ENCODE measurements around the gene HS3ST4. TPM values are rescaled to one million over a fixed set of nuclear protein-coding genes. Genes with fewer than 3 reads are reported as not detected.

Gene HS3ST4
- total and polyA plus RNA-seq, 2 of the 8 experiments (the other 6 are each of a cell fraction or from before 2014, with no cell fraction given) = 1.9 to 3.3 TPM

DNA sequence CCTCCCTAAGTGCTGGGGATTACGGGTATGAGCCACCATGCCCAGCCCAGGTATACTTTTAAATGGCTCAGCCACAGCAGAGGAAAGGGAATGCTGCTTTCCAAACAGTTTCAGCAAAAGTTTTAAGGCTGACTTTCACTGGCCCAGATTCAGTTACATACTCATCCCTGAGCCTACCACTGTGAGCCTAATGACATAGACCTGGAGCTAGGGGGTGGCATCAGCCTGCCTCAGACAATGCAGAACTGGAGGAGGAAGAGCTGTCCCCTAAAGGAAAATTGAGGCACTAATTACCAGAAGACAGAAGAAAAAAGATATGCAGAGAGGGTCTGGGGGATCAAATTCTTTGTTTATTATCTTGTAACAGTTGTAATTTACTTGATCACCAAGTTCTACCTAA, 43.9 kb downstream of the HS3ST4 start:
- no peak overlapping the region for H2BK15ac ChIP-seq (ENCODE audit: low read length)
- TF ChIP-seq TCF12 (IDR thresholded peaks at IDR 0.05; ENCODE audit: low read depth, low read length) = no peak
- no peak for TF ChIP-seq CREB1 (IDR thresholded peaks at IDR 0.05)
- TF ChIP-seq HDAC6 (IDR thresholded peaks at IDR 0.05; ENCODE audit: low read depth, low read length) = no peak
- TF ChIP-seq, protein P1, sequence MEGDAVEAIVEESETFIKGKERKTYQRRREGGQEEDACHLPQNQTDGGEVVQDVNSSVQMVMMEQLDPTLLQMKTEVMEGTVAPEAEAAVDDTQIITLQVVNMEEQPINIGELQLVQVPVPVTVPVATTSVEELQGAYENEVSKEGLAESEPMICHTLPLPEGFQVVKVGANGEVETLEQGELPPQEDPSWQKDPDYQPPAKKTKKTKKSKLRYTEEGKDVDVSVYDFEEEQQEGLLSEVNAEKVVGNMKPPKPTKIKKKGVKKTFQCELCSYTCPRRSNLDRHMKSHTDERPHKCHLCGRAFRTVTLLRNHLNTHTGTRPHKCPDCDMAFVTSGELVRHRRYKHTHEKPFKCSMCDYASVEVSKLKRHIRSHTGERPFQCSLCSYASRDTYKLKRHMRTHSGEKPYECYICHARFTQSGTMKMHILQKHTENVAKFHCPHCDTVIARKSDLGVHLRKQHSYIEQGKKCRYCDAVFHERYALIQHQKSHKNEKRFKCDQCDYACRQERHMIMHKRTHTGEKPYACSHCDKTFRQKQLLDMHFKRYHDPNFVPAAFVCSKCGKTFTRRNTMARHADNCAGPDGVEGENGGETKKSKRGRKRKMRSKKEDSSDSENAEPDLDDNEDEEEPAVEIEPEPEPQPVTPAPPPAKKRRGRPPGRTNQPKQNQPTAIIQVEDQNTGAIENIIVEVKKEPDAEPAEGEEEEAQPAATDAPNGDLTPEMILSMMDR (IDR thresholded peaks at IDR 0.05; ENCODE audit: control extremely low read depth in 1 of 3, insufficient read depth in 1 of 3, low read depth in 1 of 3, low read length in 3 of 3) = peak; percentile 10 to 24 (median 17); a peak in 3 of 4 replicates
- no peak for TF ChIP-seq RNF2 (IDR thresholded peaks at IDR 0.05; ENCODE audit: borderline replicate concordance, low read depth, low read length, missing control alignments, poor library complexity, severe bottlenecking)
- TF ChIP-seq RAD21 (IDR thresholded peaks at IDR 0.05 in 1 of 2, conservative IDR thresholded peaks at IDR 0.05 in 1 of 2; ENCODE audit: low read depth in 2 of 2, low read length in 2 of 2) = peak; percentile 37 to 60; a peak in 2 of 4 replicates
- H4K91ac ChIP-seq (replicated peaks; ENCODE audit: insufficient read length, low read length) = no peak overlapping the region
- H3K27ac ChIP-seq (ENCODE audit: low read depth, low read length) = no peak overlapping the region
- no peak overlapping the region for H3K14ac ChIP-seq (ENCODE audit: insufficient read length)
- H3K79me1 ChIP-seq (ENCODE audit: low read depth, low read length) = no peaks in the 10 kb centered on the region
- no peak overlapping the region for H3K9ac ChIP-seq (replicated peaks in 1 of 4; ENCODE audit: extremely low read depth in 1 of 4, low read depth in 3 of 4, low read length in 3 of 4)
- H3K56ac ChIP-seq (replicated peaks; ENCODE audit: insufficient read length, low read depth, low read length) = no peak overlapping the region
- no peak overlapping the region for H2BK5ac ChIP-seq (ENCODE audit: low read depth, low read length)
- no peak overlapping the region for H3K4ac ChIP-seq (replicated peaks; ENCODE audit: insufficient read length, low read depth, low read length)
- no peak overlapping the region for H3K18ac ChIP-seq (ENCODE audit: extremely low read depth, low read length)
- H3K4me1 ChIP-seq (replicated peaks in 1 of 4; ENCODE audit: control insufficient read depth in 3 of 4, insufficient read depth in 4 of 4, low read length in 3 of 4) = no peaks in the 10 kb centered on the region
- H3K4me2 ChIP-seq (ENCODE audit: insufficient read depth in 1 of 2, low read depth in 2 of 2, low read length in 2 of 2) = no peak overlapping the region
- no peak overlapping the region for H2BK120ac ChIP-seq (replicated peaks; ENCODE audit: low read depth, low read length)
- no peak overlapping the region for H2BK12ac ChIP-seq (ENCODE audit: low read depth, low read length)
- H2BK20ac ChIP-seq (ENCODE audit: low read length) = no peak overlapping the region
- H2AFZ ChIP-seq (ENCODE audit: low read length) = no peak overlapping the region
- DNase-seq (ENCODE audit: low read depth in 1 of 2, low spot score in 2 of 2) (no peak), FAIRE-seq (no peak)
- no peak overlapping the region for H2AK5ac ChIP-seq (ENCODE audit: low read depth, low read length)
- H3K79me2 ChIP-seq (ENCODE audit: control insufficient read depth in 1 of 2, insufficient read depth in 2 of 2, low read length in 2 of 2) = no peaks in the 10 kb centered on the region
- H4K5ac ChIP-seq (ENCODE audit: insufficient read length, low read depth, low read length) = no peak overlapping the region
- H3K23me2 ChIP-seq (ENCODE audit: low read depth, low read length) = no peaks in the 10 kb centered on the region
- no peaks in the 10 kb centered on the region for H3K9me3 ChIP-seq (ENCODE audit: insufficient read depth in 2 of 2, low read depth in 1 of 2, low read length in 1 of 2)
- no peaks in the 10 kb centered on the region for H4K20me1 ChIP-seq (replicated peaks in 1 of 2; ENCODE audit: control insufficient read depth in 1 of 2, insufficient read depth in 2 of 2, low read length in 2 of 2)
- WGBS, 2 experiments (ENCODE audit: extremely low coverage in 1 of 2, insufficient coverage in 1 of 2, insufficient read length in 1 of 2, insufficient replicate concordance in 2 of 2, low coverage in 1 of 2, low lambda C conversion rate in 2 of 2, missing lambda C conversion rate in 1 of 2) = 100% methylated on average over 1 of the region's 1 CpG; no CpG with 5 or more reads in 1 of the 2 experiments
- no peaks in the 10 kb centered on the region for H3K27me3 ChIP-seq (replicated peaks in 1 of 4; ENCODE audit: control insufficient read depth in 3 of 4, extremely low read depth in 1 of 4, insufficient read depth in 3 of 4, low read length in 3 of 4)
- ChIA-PET POLR2A (ENCODE audit: partially characterized antibody) (no interaction called here), CTCF (ENCODE audit: partially characterized antibody) (no interaction called here)
- no peak overlapping the region for H3K4me3 ChIP-seq (ENCODE audit: extremely low read depth in 1 of 4, insufficient read depth in 2 of 4, low read depth in 3 of 4, low read length in 4 of 4)
- H3K23ac ChIP-seq (ENCODE audit: insufficient read length) = no peak overlapping the region
- no peak overlapping the region for H4K8ac ChIP-seq (ENCODE audit: extremely low read depth, insufficient read depth, low read length)
- no peaks in the 10 kb centered on the region for H3K36me3 ChIP-seq (ENCODE audit: control insufficient read depth in 2 of 4, insufficient read depth in 4 of 4, low read length in 3 of 4)
